Body of pancreas (tissue), 4 donors: Measurements from ENCODE around the gene CTXND1. TPM values are rescaled to one million over a fixed set of nuclear protein-coding genes. Genes with fewer than 3 reads are reported as not detected.

Experiments used
- ATAC-seq: fragments of 150-250 bp; one replicate; pipeline ENCODE4 v1.9.1; 2016
- DNase-seq, 4 donors: peaks; one replicate each; pipeline ENCODE4 v3.0.0-alpha.2; 2019
- H3K27ac ChIP-seq, 4 donors: fragments of 200-600 bp; sonication (generic); 1 replicate in 3 of 4; 2 replicates in 1 of 4; pipeline versions ENCODE4 v1.5.1 to v1.6.1; 2016 to 2019; ENCODE audit warnings: mild to moderate bottlenecking in 1 of 4, mixed read lengths in 1 of 4, moderate library complexity in 1 of 4
- H3K27me3 ChIP-seq, 2 donors: fragments of 200-600 bp; sonication (generic); one replicate each; pipeline ENCODE4 v1.6.0; 2016; ENCODE audit warnings: mild to moderate bottlenecking in 1 of 2
- H3K36me3 ChIP-seq, 2 donors: fragments of 200-600 bp; sonication (generic); replicated peaks in 1 of 2; 2 replicates each; pipeline ENCODE4 v1.5.1; 2016; ENCODE audit warnings: low read depth in 2 of 2; ENCODE audit not compliant: insufficient read depth in 1 of 2
- H3K4me1 ChIP-seq: fragments of 200-600 bp; sonication (generic); one replicate; pipeline ENCODE4 v1.6.0; 2016
- H3K4me3 ChIP-seq, 2 donors: fragments of 200-600 bp; sonication (generic); 1 replicate in 1 of 2; 2 replicates in 1 of 2; pipeline ENCODE4 v1.5.1; 2016 to 2019
- H3K9me3 ChIP-seq, 3 donors: fragments of 200-600 bp; sonication (generic); 1 replicate in 2 of 3; 2 replicates in 1 of 3; pipeline ENCODE4 v1.5.1; 2016
- CTCF ChIP-seq, 7 experiments: fragments of 450-650 bp in 4 of 7; fragments of 200-600 bp in 3 of 7; sonication (generic) in 3 of 7; IDR thresholded peaks; one replicate each; pipeline ENCODE4 v1.5.1; 2016 to 2019; ENCODE audit warnings: antibody characterized with exemption in 7 of 7
- POLR2A ChIP-seq, 3 donors: fragments of 450-650 bp; IDR thresholded peaks; one replicate each; pipeline ENCODE4 v1.6.1; 2016; ENCODE audit warnings: antibody characterized with exemption in 3 of 3, mild to moderate bottlenecking in 2 of 3
- WGBS, 2 donors: methylation state at CpG; one replicate each; pipeline ENCODE4 v1.1.5; 2017; 5-methylcytosine and 5-hydroxymethylcytosine counted together
- intact Hi-C: fragments of 100-400 bp; cut with DNase I; formaldehyde crosslinking; loops from one replicate; pipeline ENCODE4 v1.15.1; 2023
- total RNA-seq, 2 donors: library from RNA; depleted of rRNA; stranded (reverse); fragments of >200 nt; gene quantifications; one replicate each; pipeline ENCODE4 v1.1.0, GENCODE V29; 2016

CTXND1 gene
- total RNA-seq, 2 donors from 2014 or later = 0.66 to 1.0 TPM

DNA sequence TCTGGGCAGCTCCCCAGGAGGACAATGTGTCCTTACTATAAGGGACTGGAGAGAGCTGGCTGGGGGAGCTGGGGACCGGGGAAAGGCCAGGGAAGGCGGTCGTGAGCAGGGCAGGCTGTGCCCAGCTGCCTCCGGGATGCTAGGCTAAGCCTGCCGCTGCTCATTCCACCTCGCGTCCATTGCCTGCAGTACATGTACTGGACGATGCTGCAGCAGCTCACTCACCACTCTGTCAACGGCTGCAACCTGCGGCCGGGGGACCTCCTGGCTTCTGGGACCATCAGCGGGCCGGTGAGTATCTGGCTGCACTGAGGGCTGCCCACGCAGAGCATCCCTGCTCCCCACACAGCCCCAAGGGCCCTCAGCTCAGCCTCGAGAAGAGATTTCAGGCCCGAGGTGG lies 72.1 kb downstream of the CTXND1 start:
- TF ChIP-seq POLR2A (IDR thresholded peaks at IDR 0.05) (no peak), CTCF (IDR thresholded peaks at IDR 0.05) (no peak)
- Histone ChIP-seq H3K4me1 (no peaks in the 10 kb centered on the region), H3K4me3 (no peak overlapping the region), H3K27ac (no peak overlapping the region), H3K9me3 (no peaks in the 10 kb centered on the region), H3K27me3 (no peaks in the 10 kb centered on the region), H3K36me3 (no peaks in the 10 kb centered on the region)
- intact Hi-C loops = loop anchor here (10.0 kb wide), 1 partner anchor 795 kb away; no protein-coding TSS in a partner anchor
- no peak for DNase-seq
- WGBS, 2 donors = 80 to 84% methylated on average over 4 to 16 of the region's 16 CpGs
- no peak for ATAC-seq

DNA sequence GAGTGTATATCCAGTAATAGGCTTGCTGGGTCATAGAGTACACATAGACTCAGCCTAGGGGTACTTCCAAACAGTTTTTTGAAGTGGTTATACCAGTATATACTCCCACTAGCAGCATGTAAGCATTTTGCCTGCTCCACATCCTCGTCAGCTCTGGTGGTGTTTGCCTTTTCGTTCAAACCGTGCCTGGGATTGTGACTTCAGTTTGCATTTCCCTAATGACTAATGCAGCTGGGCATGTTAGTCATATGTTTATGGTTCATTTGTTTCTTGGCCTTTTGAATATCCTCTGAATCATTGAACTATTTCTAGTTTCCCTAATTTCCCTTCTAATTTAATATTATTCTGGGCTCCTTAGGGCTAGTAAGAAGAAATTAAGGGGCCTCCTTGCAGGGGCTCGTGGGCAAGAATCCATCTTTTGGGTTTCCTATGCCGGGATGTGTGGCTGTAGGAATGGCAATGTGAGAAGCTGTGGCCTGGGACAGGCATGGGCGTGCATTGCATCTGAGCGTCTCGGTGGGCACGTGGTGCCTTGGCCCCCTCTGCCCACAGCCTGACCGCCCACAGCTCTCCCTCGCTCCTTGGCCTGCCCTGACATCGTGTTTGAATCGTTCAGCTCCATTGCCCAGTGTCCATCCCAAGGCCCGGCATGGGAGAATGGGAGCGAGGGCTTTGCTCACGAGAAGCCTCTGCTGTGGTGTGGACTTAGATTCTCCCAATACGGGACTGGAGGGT lies 72.8 kb downstream of the CTXND1 start:
- no peak for ATAC-seq
- Histone ChIP-seq H3K27me3 (no peaks in the 10 kb centered on the region), H3K27ac (no peak overlapping the region), H3K4me3 (no peak overlapping the region), H3K36me3 (no peaks in the 10 kb centered on the region), H3K9me3 (no peaks in the 10 kb centered on the region), H3K4me1 (no peaks in the 10 kb centered on the region)
- TF ChIP-seq CTCF (IDR thresholded peaks at IDR 0.05) (no peak), POLR2A (IDR thresholded peaks at IDR 0.05) (no peak)
- WGBS, 2 donors = 84 to 91% methylated on average over 15 to 17 of the region's 17 CpGs
- DNase-seq = no peak
- intact Hi-C loops = loop anchor here (10.0 kb wide), 1 partner anchor 794 kb away; no protein-coding TSS in a partner anchor

DNA sequence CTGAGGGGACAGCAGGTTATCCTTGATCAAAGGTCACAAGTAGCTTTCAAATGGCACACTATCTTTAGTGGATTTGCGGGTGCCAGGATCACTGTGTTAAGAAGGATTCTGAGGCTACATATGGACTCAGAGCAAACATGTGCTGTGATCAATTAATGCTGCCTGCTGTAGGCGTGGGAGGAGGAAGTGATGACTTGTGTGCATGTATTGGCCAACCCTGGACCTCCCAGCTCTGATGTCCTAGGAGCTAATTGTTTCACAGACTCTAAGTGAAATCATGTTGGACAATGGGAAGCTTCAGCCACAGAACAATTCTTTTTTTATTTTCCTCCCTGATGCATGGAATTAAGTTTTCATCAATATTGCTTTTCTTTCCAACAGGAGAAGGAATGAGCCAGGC lies 74.9 kb downstream of the CTXND1 start:
- intact Hi-C loops = loop anchor here (10.0 kb wide), 1 partner anchor 792 kb away; no protein-coding TSS in a partner anchor
- no peak overlapping the region for H3K4me3 ChIP-seq
- no peaks in the 10 kb centered on the region for H3K4me1 ChIP-seq
- ATAC-seq = no peak
- no peak overlapping the region for H3K27ac ChIP-seq
- WGBS, 2 donors = 82 to 97% methylated on average over 2 of the region's 2 CpGs
- no peaks in the 10 kb centered on the region for H3K9me3 ChIP-seq
- DNase-seq = no peak
- no peaks in the 10 kb centered on the region for H3K36me3 ChIP-seq
- no peaks in the 10 kb centered on the region for H3K27me3 ChIP-seq
- TF ChIP-seq POLR2A (IDR thresholded peaks at IDR 0.05) = no peak

- TF ChIP-seq CTCF (IDR thresholded peaks at IDR 0.05) (no peak), POLR2A (IDR thresholded peaks at IDR 0.05) (no peak)
- no peaks in the 10 kb centered on the region for H3K27me3 ChIP-seq
- no peaks in the 10 kb centered on the region for H3K4me1 ChIP-seq
- DNase-seq = peak in 2 of 4 donors; percentile 25 to 52
- H3K4me3 ChIP-seq = no peak overlapping the region
- intact Hi-C loops = loop anchor here (10.0 kb wide), 1 partner anchor 792 kb away; no protein-coding TSS in a partner anchor
- no peaks in the 10 kb centered on the region for H3K36me3 ChIP-seq
- no peak for ATAC-seq
- no peaks in the 10 kb centered on the region for H3K9me3 ChIP-seq
- WGBS, 2 donors = 39 to 60% methylated on average over 3 to 6 of the region's 6 CpGs
- no peak overlapping the region for H3K27ac ChIP-seq
Measured at GRCh38 chr15:80176443-80176842, 75.6 kb downstream of the CTXND1 start.

GRCh38 chr15:80175436-80175835 lies 76.6 kb downstream of the CTXND1 start:
- Histone ChIP-seq H3K4me3 (no peak overlapping the region), H3K9me3 (no peaks in the 10 kb centered on the region), H3K27ac (no peak overlapping the region), H3K36me3 (no peaks in the 10 kb centered on the region), H3K4me1 (no peaks in the 10 kb centered on the region), H3K27me3 (no peaks in the 10 kb centered on the region)
- WGBS, 2 donors = 88 to 93% methylated on average over 5 to 8 of the region's 9 CpGs
- intact Hi-C loops = loop anchor here (10.0 kb wide), 1 partner anchor 791 kb away; no protein-coding TSS in a partner anchor
- no peak for ATAC-seq
- TF ChIP-seq CTCF (IDR thresholded peaks at IDR 0.05) (no peak), POLR2A (IDR thresholded peaks at IDR 0.05) (no peak)
- no peak for DNase-seq
